Activated naive CD4-positive, alpha-beta T cell treated with anti-CD3 and anti-CD28 coated beads, Interleukin-2, amount 50 U/mL, for 72 hours (primary cell): ENCODE data around the gene ANGPTL8. TPM values are rescaled to one million over a fixed set of nuclear protein-coding genes. Genes with fewer than 3 reads are reported as not detected.

Source experiments
- ATAC-seq, 2 donors: fragments of 150-1000 bp; cut with Tn5 transposase; 2 replicates each; pipeline ENCODE4 v1.10.0; 2021; ENCODE audit warnings: mild to moderate bottlenecking in 2 of 2, moderate library complexity in 2 of 2
- DNase-seq, 2 donors: peaks; one replicate each; pipeline ENCODE4 v3.0.0; 2021 to 2022; ENCODE audit warnings: low spot score in 2 of 2
- H3K27ac Mint-ChIP-seq, 2 donors: one replicate each; pipeline ENCODE4 v1.8.0; 2022; ENCODE audit warnings: mild to moderate bottlenecking in 2 of 2, mixed read lengths in 2 of 2
- H3K36me3 Mint-ChIP-seq, 2 donors: one replicate each; pipeline ENCODE4 v1.8.0; 2022; ENCODE audit warnings: mixed read lengths in 2 of 2
- H3K9me3 Mint-ChIP-seq, 2 donors: one replicate each; pipeline ENCODE4 v1.8.0; 2022; ENCODE audit warnings: mixed read lengths in 2 of 2
- total RNA-seq, 2 donors: library from RNA; stranded (reverse); gene quantifications; one replicate each; pipeline ENCODE4 v1.2.3, GENCODE V29; 2022

ANGPTL8 gene
- not detected for total RNA-seq

GRCh38 chr19:11239377-11240000, at the start of gene ANGPTL8:
Gene ANGPTL8 (plus strand): TSS chr19:11239619. CDS start chr19:11239638, 19 bp downstream.
- ATAC-seq = no peak
- Mint-ChIP-seq H3K9me3 (no peaks in the 10 kb centered on the region), H3K27ac (no peak within 1 kb of the TSS), H3K36me3 (no peaks in the 10 kb centered on the region)
- no peak for DNase-seq

GRCh38 chr19:11190501-11190900, 48.9 kb upstream of the ANGPTL8 start:
- no peak for DNase-seq
- no peaks in the 10 kb centered on the region for H3K36me3 Mint-ChIP-seq
- no peak for ATAC-seq
- H3K9me3 Mint-ChIP-seq = no peaks in the 10 kb centered on the region
- no peak overlapping the region for H3K27ac Mint-ChIP-seq

GRCh38 chr19:11191273-11191755, 48.1 kb upstream of the ANGPTL8 start:
- Mint-ChIP-seq H3K9me3 (no peaks in the 10 kb centered on the region), H3K27ac (no peak overlapping the region), H3K36me3 (no peaks in the 10 kb centered on the region)
- ATAC-seq (peak; percentile 40 to 60), DNase-seq (no peak)

GRCh38 chr19:11191934-11192333, 47.5 kb upstream of the ANGPTL8 start:
- DNase-seq (no peak), ATAC-seq (no peak)
- no peaks in the 10 kb centered on the region for H3K36me3 Mint-ChIP-seq
- H3K27ac Mint-ChIP-seq = no peak overlapping the region
- no peaks in the 10 kb centered on the region for H3K9me3 Mint-ChIP-seq

GRCh38 chr19:11192957-11193939, 46.2 kb upstream of the ANGPTL8 start:
- H3K27ac Mint-ChIP-seq = no peak overlapping the region
- no peak for DNase-seq
- H3K9me3 Mint-ChIP-seq = no peaks in the 10 kb centered on the region
- no peaks in the 10 kb centered on the region for H3K36me3 Mint-ChIP-seq
- no peak for ATAC-seq

- ATAC-seq = no peak
- no peaks in the 10 kb centered on the region for H3K36me3 Mint-ChIP-seq
Observed at GRCh38 chr19:11194173-11194572, 45.2 kb upstream of the ANGPTL8 start.

GRCh38 chr19:11194656-11195558, 44.5 kb upstream of the ANGPTL8 start:
- H3K9me3 Mint-ChIP-seq = no peaks in the 10 kb centered on the region
- H3K27ac Mint-ChIP-seq = no peak overlapping the region
- DNase-seq (no peak), ATAC-seq (no peak)
- H3K36me3 Mint-ChIP-seq = no peaks in the 10 kb centered on the region

More at GRCh38 chr19:11194173-11194572, 45.2 kb upstream of the ANGPTL8 start:
- Mint-ChIP-seq H3K27ac (no peak overlapping the region), H3K9me3 (no peaks in the 10 kb centered on the region)
- no peak for DNase-seq

- Mint-ChIP-seq H3K27ac (no peak overlapping the region), H3K36me3 (no peaks in the 10 kb centered on the region), H3K9me3 (no peaks in the 10 kb centered on the region)
- no peak for DNase-seq
- no peak for ATAC-seq
Observed at GRCh38 chr19:11195681-11196080, 43.7 kb upstream of the ANGPTL8 start.

GRCh38 chr19:11196406-11197287, 42.8 kb upstream of the ANGPTL8 start:
- H3K36me3 Mint-ChIP-seq = no peaks in the 10 kb centered on the region
- peak in 1 of 2 donors; percentile 2 for ATAC-seq
- H3K27ac Mint-ChIP-seq = no peak overlapping the region
- H3K9me3 Mint-ChIP-seq = no peaks in the 10 kb centered on the region
- DNase-seq = peak in 1 of 2 donors; percentile 20

- Mint-ChIP-seq H3K9me3 (no peaks in the 10 kb centered on the region), H3K27ac (no peak within 1 kb of the TSS), H3K36me3 (no peaks in the 10 kb centered on the region)
- DNase-seq (peak; percentile 75 to 85), ATAC-seq (peak; percentile 88 to 93)
Observed at GRCh38 chr19:11197291-11198174, 41.9 kb upstream of the ANGPTL8 start, which contains the start of gene KANK2. Gene KANK2 (minus strand): TSS chr19:11197545. CDS start chr19:11194511, 3,034 bp downstream.

GRCh38 chr19:11198175-11198534, 41.3 kb upstream of the ANGPTL8 start:
- Mint-ChIP-seq H3K9me3 (no peaks in the 10 kb centered on the region), H3K27ac (no peak overlapping the region), H3K36me3 (no peaks in the 10 kb centered on the region)
- no peak for ATAC-seq
- no peak for DNase-seq

GRCh38 chr19:11198769-11199424, 40.5 kb upstream of the ANGPTL8 start:
- Mint-ChIP-seq H3K36me3 (no peaks in the 10 kb centered on the region), H3K27ac (no peak overlapping the region), H3K9me3 (no peaks in the 10 kb centered on the region)
- ATAC-seq (no peak), DNase-seq (no peak)

- DNase-seq (no peak), ATAC-seq (no peak)
- Mint-ChIP-seq H3K36me3 (no peaks in the 10 kb centered on the region), H3K9me3 (no peaks in the 10 kb centered on the region), H3K27ac (no peak overlapping the region)
Observed at GRCh38 chr19:11199517-11199916, 39.9 kb upstream of the ANGPTL8 start.

- ATAC-seq (no peak), DNase-seq (no peak)
- H3K36me3 Mint-ChIP-seq = no peaks in the 10 kb centered on the region
- no peaks in the 10 kb centered on the region for H3K9me3 Mint-ChIP-seq
- no peak overlapping the region for H3K27ac Mint-ChIP-seq
Observed at GRCh38 chr19:11200015-11200574, 39.3 kb upstream of the ANGPTL8 start.
